Esophagus (tissue), 2 donors: ENCODE measurements around the gene SLC31A1. TPM values are rescaled to one million over a fixed set of nuclear protein-coding genes. Genes with fewer than 3 reads are reported as not detected.

Experiments
- H3K27ac ChIP-seq, 2 donors: one replicate each; pipeline ENCODE4 v1.5.1; 2013; ENCODE audit warnings: low read depth in 2 of 2, mild to moderate bottlenecking in 2 of 2, inconsistent platforms in 1 of 2, low read length in 1 of 2, moderate library complexity in 1 of 2
- H3K27me3 ChIP-seq, 2 donors: one replicate each; pipeline ENCODE4 v1.6.1; 2013; ENCODE audit warnings: low read length in 2 of 2, control low read depth in 1 of 2, mild to moderate bottlenecking in 1 of 2; ENCODE audit not compliant: insufficient read depth in 2 of 2, control insufficient read depth in 1 of 2
- H3K36me3 ChIP-seq, 2 donors: one replicate each; pipeline ENCODE4 v1.6.1; 2013; ENCODE audit warnings: low read length in 1 of 2; ENCODE audit not compliant: control insufficient read depth in 2 of 2, insufficient read depth in 2 of 2
- H3K4me1 ChIP-seq, 2 donors: one replicate each; pipeline ENCODE4 v1.6.1; 2013; ENCODE audit warnings: low read length in 1 of 2; ENCODE audit not compliant: control insufficient read depth in 2 of 2, insufficient read depth in 2 of 2
- H3K4me3 ChIP-seq, 2 donors: one replicate each; pipeline ENCODE4 v1.5.1; 2013; ENCODE audit warnings: low read length in 2 of 2, mild to moderate bottlenecking in 2 of 2, low read depth in 1 of 2, moderate library complexity in 1 of 2
- H3K9me3 ChIP-seq, 2 donors: one replicate each; pipeline ENCODE4 v1.6.1; 2013; ENCODE audit warnings: mild to moderate bottlenecking in 2 of 2, low read depth in 1 of 2, low read length in 1 of 2, moderate library complexity in 1 of 2; ENCODE audit not compliant: control insufficient read depth in 2 of 2, insufficient read depth in 1 of 2
- WGBS, 2 donors: extraction: QIAGEN DNeasy Blood & Tissue Kit; methylation state at CpG; one replicate each; pipeline ENCODE4 v1.1.7; 2013; 5-methylcytosine and 5-hydroxymethylcytosine counted together
- polyA plus RNA-seq, 2 donors: library from polyadenylated mRNA; stranded (reverse); fragments of 200-250 nt; gene quantifications; one replicate each; pipeline ENCODE4 v1.2.3, GENCODE V29; 2013
- donor health status: healthy with polysubstance abuse.
- donor health status: Bipolar disorder and iron deficiency.

The SLC31A1 gene
- polyA plus RNA-seq, 2 donors = 5.4 to 10.4 TPM

DNA sequence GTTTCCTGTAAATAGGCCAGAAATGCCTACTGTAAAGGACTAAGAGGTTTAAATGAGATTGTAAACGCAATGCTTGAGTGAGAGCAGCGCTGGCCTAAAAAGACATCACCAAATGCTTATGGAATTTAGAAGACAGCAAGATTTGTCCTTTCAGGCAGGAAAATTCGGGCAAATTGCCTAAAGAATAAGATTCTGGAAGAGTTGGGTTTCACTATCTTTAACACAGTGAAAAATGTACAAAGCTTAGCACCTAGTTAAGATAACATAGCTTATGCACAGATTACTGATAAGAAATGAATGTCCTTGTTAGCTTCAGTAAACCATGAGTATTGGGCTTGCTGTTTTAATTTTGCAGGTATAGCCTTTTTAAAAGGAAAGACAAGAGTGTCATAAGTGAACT lies 4.9 kb upstream of the SLC31A1 start:
- Histone ChIP-seq H3K4me1 (no peaks in the 10 kb centered on the region), H3K36me3 (no peaks in the 10 kb centered on the region), H3K27me3 (no peaks in the 10 kb centered on the region), H3K4me3 (no peak overlapping the region), H3K9me3 (no peaks in the 10 kb centered on the region), H3K27ac (no peak overlapping the region)
- WGBS, 2 donors = 81 to 86% methylated on average over 3 of the region's 3 CpGs

GRCh38 chr9:113219186-113219936 lies 2.0 kb upstream of the SLC31A1 start:
- no peaks in the 10 kb centered on the region for H3K36me3 ChIP-seq
- H3K4me3 ChIP-seq = peak overlapping the region in 1 of 2 donors; percentile 91
- 65 to 77% methylated on average over 3 of the region's 3 CpGs for WGBS, 2 donors
- H3K9me3 ChIP-seq = no peaks in the 10 kb centered on the region
- no peak overlapping the region for H3K27ac ChIP-seq
- peaks cover 4 to 5% of the 10 kb centered on the region in 2 donors for H3K4me1 ChIP-seq
- no peaks in the 10 kb centered on the region for H3K27me3 ChIP-seq

- no peak overlapping the region for H3K27ac ChIP-seq
- 19 to 26% methylated on average over 1 of the region's 1 CpG for WGBS, 2 donors
- H3K36me3 ChIP-seq = no peaks in the 10 kb centered on the region
- peaks cover 4 to 5% of the 10 kb centered on the region in 2 donors for H3K4me1 ChIP-seq
- H3K4me3 ChIP-seq = peak overlapping the region in 1 of 2 donors; percentile 91
- no peaks in the 10 kb centered on the region for H3K27me3 ChIP-seq
- H3K9me3 ChIP-seq = no peaks in the 10 kb centered on the region
These were observed 1.4 kb upstream of the SLC31A1 start for GRCh38 chr9:113219969-113220368.

DNA sequence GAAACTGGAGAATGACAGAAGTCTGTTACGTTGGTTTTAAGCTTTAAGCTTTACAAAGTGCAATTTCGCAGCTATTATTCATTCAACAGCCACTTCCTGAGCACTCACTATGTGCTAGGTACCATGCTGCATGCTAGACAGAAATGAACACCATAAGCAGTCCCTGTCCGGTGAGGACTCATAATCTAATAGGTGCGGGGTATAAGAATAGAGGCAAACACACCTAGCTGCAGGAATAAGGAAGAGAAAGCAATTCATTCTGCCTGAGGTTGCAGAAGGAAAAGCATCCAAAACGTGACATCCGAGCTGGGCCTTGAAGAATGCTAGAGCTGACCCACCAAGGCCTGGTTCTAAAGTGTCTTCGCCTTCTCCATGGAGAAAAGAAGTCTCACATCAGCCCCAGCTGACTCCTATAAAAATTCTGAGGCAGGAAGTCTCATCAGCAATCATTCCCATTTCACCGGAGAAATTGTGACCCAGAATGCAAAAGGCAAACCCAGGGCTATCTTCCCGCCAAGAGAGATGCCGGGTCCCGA lies 809 bp upstream of the SLC31A1 start:
- Histone ChIP-seq H3K27ac (peak overlapping the region; percentile 64 to 88), H3K4me1 (peaks cover 4 to 5% of the 10 kb centered on the region in 2 donors), H3K4me3 (peak overlapping the region; percentile 84 to 91), H3K27me3 (no peaks in the 10 kb centered on the region), H3K36me3 (no peaks in the 10 kb centered on the region), H3K9me3 (no peaks in the 10 kb centered on the region)
- 5% methylated on average over 11 of the region's 11 CpGs for WGBS, 2 donors

GRCh38 chr9:113221800-113222481 lies 597 bp downstream of the SLC31A1 start:
- Histone ChIP-seq H3K27ac (peak overlapping the region; percentile 78 to 87), H3K4me1 (peaks cover 4 to 5% of the 10 kb centered on the region in 2 donors), H3K36me3 (no peaks in the 10 kb centered on the region), H3K9me3 (no peaks in the 10 kb centered on the region), H3K27me3 (no peaks in the 10 kb centered on the region), H3K4me3 (peak overlapping the region; percentile 79 to 91)
- 7 to 13% methylated on average over 20 of the region's 20 CpGs for WGBS, 2 donors

GRCh38 chr9:113222482-113222841 lies 1.1 kb downstream of the SLC31A1 start:
- peak overlapping the region in 1 of 2 donors; percentile 13 for H3K27ac ChIP-seq
- H3K36me3 ChIP-seq = no peaks in the 10 kb centered on the region
- peak overlapping the region; percentile 79 to 91 for H3K4me3 ChIP-seq
- H3K4me1 ChIP-seq = peaks cover 4 to 5% of the 10 kb centered on the region in 2 donors
- no peaks in the 10 kb centered on the region for H3K9me3 ChIP-seq
- no peaks in the 10 kb centered on the region for H3K27me3 ChIP-seq
- WGBS, 2 donors = 39 to 50% methylated on average over 5 of the region's 5 CpGs

DNA sequence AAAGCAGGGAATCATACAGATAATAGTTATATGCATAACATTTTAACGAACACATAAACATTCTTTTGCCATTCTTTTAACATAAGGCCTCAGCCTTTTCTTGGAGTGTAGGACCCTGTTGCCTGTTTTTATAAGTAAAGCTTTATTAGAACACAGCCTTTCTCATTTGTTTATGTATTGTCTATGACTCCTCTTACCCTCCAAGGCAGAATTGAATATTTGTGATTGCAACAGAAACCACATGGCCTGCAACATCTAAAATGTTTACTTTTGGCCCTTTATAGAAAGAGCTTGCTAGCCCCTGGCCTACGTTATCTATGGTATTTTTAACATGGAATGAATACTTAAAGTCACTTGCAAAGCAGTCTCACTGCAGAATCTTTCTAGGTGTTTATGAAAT lies 2.6 kb downstream of the SLC31A1 start:
- Histone ChIP-seq H3K27me3 (no peaks in the 10 kb centered on the region), H3K4me3 (no peak overlapping the region), H3K27ac (no peak overlapping the region), H3K9me3 (no peaks in the 10 kb centered on the region), H3K36me3 (no peaks in the 10 kb centered on the region), H3K4me1 (peaks cover 4 to 5% of the 10 kb centered on the region in 2 donors)
- WGBS, 2 donors = 86 to 90% methylated on average over 2 of the region's 2 CpGs

DNA sequence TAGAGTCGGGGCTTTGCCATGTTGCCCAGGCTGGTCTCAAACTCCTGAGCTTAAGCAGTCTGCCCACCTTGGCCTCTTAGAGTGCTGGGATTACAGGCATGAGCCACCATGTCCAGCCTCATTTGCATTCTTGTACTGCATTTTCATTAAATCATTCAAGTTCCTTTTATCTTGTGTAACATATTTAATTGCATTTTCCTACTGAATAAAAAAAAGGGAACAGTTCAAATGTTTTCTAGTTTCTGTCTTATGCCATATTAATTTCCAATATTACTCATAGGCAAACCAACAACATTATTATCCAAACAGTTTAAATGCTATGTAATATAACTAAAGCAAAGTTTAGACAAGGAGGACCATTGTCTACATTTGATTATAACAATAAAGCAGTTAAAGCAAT lies 6.1 kb downstream of the SLC31A1 start:
- H3K4me3 ChIP-seq = no peak overlapping the region
- no peaks in the 10 kb centered on the region for H3K27me3 ChIP-seq
- 43 to 86% methylated on average over 1 of the region's 1 CpG for WGBS, 2 donors
- no peaks in the 10 kb centered on the region for H3K9me3 ChIP-seq
- H3K36me3 ChIP-seq = no peaks in the 10 kb centered on the region
- peaks cover 0 to 3% of the 10 kb centered on the region in 2 donors for H3K4me1 ChIP-seq
- no peak overlapping the region for H3K27ac ChIP-seq

DNA sequence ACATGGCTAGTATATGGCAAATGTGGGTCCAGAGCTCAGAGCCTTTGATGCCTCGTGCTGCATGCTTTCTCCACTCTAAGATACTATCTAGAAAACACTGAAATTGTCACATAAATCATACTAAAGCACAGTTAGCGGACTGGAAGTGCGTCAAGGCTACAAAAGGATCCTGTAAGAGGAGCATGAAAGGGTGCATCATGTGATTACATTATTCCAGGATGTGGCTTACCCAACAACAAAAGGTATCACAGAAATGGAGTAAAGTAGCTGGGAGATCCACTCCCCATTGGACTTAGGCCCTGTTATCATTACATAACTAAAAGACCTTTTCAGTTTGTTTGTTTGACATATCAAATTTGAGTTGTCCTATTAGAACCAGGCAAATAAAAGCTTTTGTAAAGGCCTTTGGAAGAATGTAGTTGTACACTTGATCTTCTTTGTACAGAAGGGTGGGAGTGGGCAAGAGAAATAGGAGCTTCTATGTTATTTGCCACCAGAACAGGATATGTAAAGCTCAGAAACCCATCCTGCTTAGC lies 6.9 kb downstream of the SLC31A1 start:
- Histone ChIP-seq H3K36me3 (no peaks in the 10 kb centered on the region), H3K27me3 (no peaks in the 10 kb centered on the region), H3K4me3 (no peak overlapping the region), H3K9me3 (no peaks in the 10 kb centered on the region), H3K27ac (no peak overlapping the region), H3K4me1 (no peaks in the 10 kb centered on the region)
- 63 to 74% methylated on average over 3 of the region's 3 CpGs for WGBS, 2 donors
